GM18526 (cell line): Measurements from ENCODE around the gene NASP.

ENCODE experiments used
- POLR2A ChIP-seq: IDR thresholded peaks from 3 replicates; pipeline ENCODE4 v1.6.1; 2011; ENCODE audit not compliant: insufficient read length; ENCODE audit errors: extremely low read depth

The NASP gene

DNA sequence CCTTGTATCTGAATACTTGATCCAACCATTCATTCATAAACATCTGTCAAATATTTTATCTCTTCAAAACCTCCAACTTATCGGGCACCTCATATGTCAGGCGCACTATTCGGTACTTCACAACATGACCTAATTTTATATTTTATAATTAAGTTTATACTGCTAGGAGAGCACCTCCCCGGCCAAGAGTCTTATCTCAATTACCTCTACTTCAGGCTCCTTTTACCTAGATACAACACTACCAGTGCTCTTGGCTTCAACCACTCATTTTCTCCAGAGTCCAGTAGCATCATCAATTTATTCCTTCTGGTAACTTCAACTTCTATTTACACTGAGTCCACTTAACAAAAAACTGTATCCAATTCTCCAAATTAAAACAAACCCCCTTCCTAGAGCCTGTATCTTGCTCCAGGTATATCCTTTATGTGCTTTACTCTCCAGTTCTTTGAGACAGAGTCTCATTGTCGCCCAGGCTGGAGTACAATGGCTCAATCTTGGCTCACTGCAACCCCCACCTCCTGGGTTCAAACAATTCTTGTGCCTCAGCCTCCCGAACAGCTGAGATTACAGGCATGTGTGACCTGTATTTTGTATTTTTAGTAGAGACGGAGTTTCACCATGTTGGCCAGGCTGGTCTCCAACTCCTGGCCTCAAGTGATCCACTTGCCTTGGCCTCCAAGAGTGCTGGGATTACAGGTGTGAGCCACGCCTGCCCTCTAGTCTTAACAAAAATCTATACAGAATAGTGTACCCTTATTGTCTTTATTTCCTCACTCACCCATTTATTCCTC lies 83.7 kb downstream of the NASP start:
- TF ChIP-seq POLR2A, result no peak
